OCI-LY7 (cell line): ENCODE data around the gene DENND4A.
"Not testable (repeated sequence)": the region's sequence is repeated elsewhere in the genome, so short reads cannot be mapped to it uniquely, and the experiment has no call there.

Source experiments
- CTCF ChIP-seq: fragments of 200-600 bp; sonication (generic); conservative IDR thresholded peaks from 2 replicates; pipeline ENCODE4 v1.5.1; 2014; ENCODE audit warnings: mild to moderate bottlenecking, antibody characterized with exemption, low read length, moderate library complexity, mixed read lengths
- EZH2phosphoT487 ChIP-seq: fragments of 200-600 bp; sonication (generic); IDR thresholded peaks from 2 replicates; pipeline ENCODE4 v1.6.1; 2018; ENCODE audit warnings: low read depth, borderline replicate concordance, mild to moderate bottlenecking, mixed run types, antibody characterized with exemption, low read length, moderate library complexity, mixed read lengths

GRCh38 chr15:65811011-65811733 is 19.1 kb upstream of the DENND4A start:
- not testable (repeated sequence) for TF ChIP-seq CTCF, EZH2phosphoT487
